ENCODE results near the gene LMAN2. TPM values are rescaled to one million over a fixed set of nuclear protein-coding genes. Genes with fewer than 3 reads are reported as not detected.

The LMAN2 gene
- total RNA-seq, 1 experiment from 2014 or later = 106 TPM

DNA sequence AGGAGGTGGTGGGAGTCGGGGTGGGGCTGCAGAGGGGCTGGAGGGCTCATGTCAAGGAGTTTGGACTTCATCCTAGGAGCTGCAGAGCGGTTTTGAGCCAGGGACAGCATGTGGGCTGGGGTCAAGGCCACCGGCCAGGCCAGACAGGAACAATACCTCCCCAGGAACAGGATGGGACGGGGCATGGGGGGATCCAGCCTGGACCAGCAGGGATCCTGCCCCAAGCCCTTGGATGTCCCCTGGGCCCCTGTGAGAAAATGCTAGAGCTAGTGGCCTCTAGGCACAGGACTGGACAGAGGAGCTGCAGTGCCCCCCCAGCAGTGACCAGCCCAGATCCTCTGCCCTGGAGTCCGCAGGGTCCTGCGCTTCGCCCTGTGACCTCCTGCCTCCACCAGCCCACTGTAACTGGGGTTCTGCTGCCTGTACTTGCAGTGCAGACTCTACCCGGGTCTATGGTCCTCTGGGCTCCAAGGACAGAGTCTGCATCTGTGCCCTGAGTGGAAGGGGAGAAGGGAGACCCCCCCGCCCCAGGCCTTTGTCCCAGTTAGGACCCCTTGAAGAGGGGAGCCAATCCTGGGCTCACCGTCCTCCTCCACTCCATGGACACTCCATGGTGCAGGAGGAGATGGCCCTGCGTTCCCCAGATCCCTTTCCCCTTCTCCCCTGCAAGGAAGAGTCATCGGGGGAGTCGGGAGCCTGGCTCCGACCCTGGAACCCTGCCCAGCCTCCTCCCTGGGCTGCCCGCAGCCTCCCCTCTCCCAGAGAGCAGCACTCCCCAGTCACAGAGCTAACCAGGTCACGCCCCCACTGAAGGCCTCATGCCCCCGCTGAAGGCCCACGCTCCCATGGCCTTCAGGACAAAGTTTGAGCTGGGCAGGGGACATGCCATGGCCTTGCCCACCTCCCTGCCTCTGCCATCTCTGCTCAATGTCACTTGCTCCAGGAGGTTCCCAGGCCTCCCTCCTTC, 36.8 kb downstream of the LMAN2 start:
- no peaks in the 10 kb centered on the region for H3K79me2 ChIP-seq (ENCODE audit: insufficient read depth, low read length)
- no peak overlapping the region for H4K8ac ChIP-seq (replicated peaks; ENCODE audit: insufficient read length, low read depth, low read length)
- no peaks in the 10 kb centered on the region for H3K4me1 ChIP-seq (ENCODE audit: insufficient read depth, low read length)
- no peaks in the 10 kb centered on the region for H3K9me3 ChIP-seq (ENCODE audit: control insufficient read depth, low read depth, low read length)
- DNase-seq = no peak
- Mint-ChIP-seq H3K36me3 (ENCODE audit: insufficient read depth in 1 of 3, low read depth in 3 of 3) (peaks cover 3 to 6% (median 5%) of the 10 kb centered on the region in 3 experiments; a peak in 4 of 7 replicates), H3K4me1 (peaks cover 17 to 27% of the 10 kb centered on the region in 2 experiments), H3K9me3 (no peaks in the 10 kb centered on the region; a peak in 1 of 5 replicates), H3K27me3 (ENCODE audit: low read depth) (no peaks in the 10 kb centered on the region; the same call in 1 of the 2 replicates), H3K4me3 (no peak overlapping the region), H3K27ac (peak overlapping the region in 2 of 3 experiments; percentile 22 to 61; a peak in 1 of 7 replicates)
- H3K27me3 ChIP-seq (ENCODE audit: insufficient read depth, low read length) = no peaks in the 10 kb centered on the region
- no peak overlapping the region for H3K23ac ChIP-seq (ENCODE audit: insufficient read length, low read depth, low read length)
- H2BK12ac ChIP-seq (ENCODE audit: insufficient read length, low read depth, low read length) = no peak overlapping the region
- no peak overlapping the region for H3K9ac ChIP-seq (ENCODE audit: extremely low read depth, insufficient read length, low read length)
- no peaks in the 10 kb centered on the region for H4K20me1 ChIP-seq (ENCODE audit: control insufficient read depth, insufficient read depth, insufficient read length)
- no peak overlapping the region for H2BK120ac ChIP-seq (ENCODE audit: low read depth, low read length, poor library complexity, severe bottlenecking)
- no peak overlapping the region for H3K14ac ChIP-seq (ENCODE audit: insufficient read depth, low read length)
- H3K23me2 ChIP-seq (ENCODE audit: insufficient read length, low read depth, low read length, poor library complexity, severe bottlenecking) = peaks cover 14% of the 10 kb centered on the region
- TF ChIP-seq, protein P1, sequence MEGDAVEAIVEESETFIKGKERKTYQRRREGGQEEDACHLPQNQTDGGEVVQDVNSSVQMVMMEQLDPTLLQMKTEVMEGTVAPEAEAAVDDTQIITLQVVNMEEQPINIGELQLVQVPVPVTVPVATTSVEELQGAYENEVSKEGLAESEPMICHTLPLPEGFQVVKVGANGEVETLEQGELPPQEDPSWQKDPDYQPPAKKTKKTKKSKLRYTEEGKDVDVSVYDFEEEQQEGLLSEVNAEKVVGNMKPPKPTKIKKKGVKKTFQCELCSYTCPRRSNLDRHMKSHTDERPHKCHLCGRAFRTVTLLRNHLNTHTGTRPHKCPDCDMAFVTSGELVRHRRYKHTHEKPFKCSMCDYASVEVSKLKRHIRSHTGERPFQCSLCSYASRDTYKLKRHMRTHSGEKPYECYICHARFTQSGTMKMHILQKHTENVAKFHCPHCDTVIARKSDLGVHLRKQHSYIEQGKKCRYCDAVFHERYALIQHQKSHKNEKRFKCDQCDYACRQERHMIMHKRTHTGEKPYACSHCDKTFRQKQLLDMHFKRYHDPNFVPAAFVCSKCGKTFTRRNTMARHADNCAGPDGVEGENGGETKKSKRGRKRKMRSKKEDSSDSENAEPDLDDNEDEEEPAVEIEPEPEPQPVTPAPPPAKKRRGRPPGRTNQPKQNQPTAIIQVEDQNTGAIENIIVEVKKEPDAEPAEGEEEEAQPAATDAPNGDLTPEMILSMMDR (conservative IDR thresholded peaks at IDR 0.05) = no peak
- no peak overlapping the region for H3T11ph ChIP-seq (ENCODE audit: low read length)
- H2BK5ac ChIP-seq (ENCODE audit: insufficient read length, low read length) = no peak overlapping the region
- no peak overlapping the region for H3K4ac ChIP-seq (ENCODE audit: low read depth, low read length)
- no peak overlapping the region for H4K5ac ChIP-seq (ENCODE audit: insufficient read length, low read depth, low read length)
- no peak overlapping the region for H3K27ac ChIP-seq (ENCODE audit: insufficient read length, low read depth, low read length)
- H2BK20ac ChIP-seq (ENCODE audit: low read depth, low read length, poor library complexity, severe bottlenecking) = no peak overlapping the region
- no peaks in the 10 kb centered on the region for H3K79me1 ChIP-seq (ENCODE audit: insufficient read depth, low read depth, low read length, poor library complexity, severe bottlenecking)
- no peak overlapping the region for H4K91ac ChIP-seq (ENCODE audit: insufficient read length, low read depth, low read length)
- no peak overlapping the region for H2AK5ac ChIP-seq (ENCODE audit: insufficient read length, low read length)
- no CpG with 5 or more reads among the region's 18 CpGs for WGBS (ENCODE audit: extremely low coverage, insufficient read length, low lambda C conversion rate)
- H2AFZ ChIP-seq (ENCODE audit: low read length) = no peak overlapping the region
- no peak overlapping the region for H2BK15ac ChIP-seq (ENCODE audit: low read depth, low read length)
- no peak overlapping the region for H3K18ac ChIP-seq (ENCODE audit: insufficient read length, low read depth, low read length)
- H3K4me2 ChIP-seq (ENCODE audit: insufficient read depth, insufficient read length, low read length) = no peak overlapping the region
- H3K56ac ChIP-seq (ENCODE audit: insufficient read length, low read depth, low read length) = no peak overlapping the region
